Neural crest cell (in vitro differentiated cells): ENCODE data around the gene SIRT7. TPM values are rescaled to one million over a fixed set of nuclear protein-coding genes. Genes with fewer than 3 reads are reported as not detected.
A peak's percentile ranks its signal among the peaks of the same experiment; 100 is the strongest.

Source experiments
- DNase-seq: peaks from one replicate; pipeline ENCODE4 v3.0.0; 2021; ENCODE audit warnings: low read depth, mixed read lengths, low spot score
- H3K27ac Mint-ChIP-seq: one replicate; pipeline ENCODE4 v1.8.0; 2021; ENCODE audit warnings: mild to moderate bottlenecking, mixed read lengths; ENCODE audit not compliant: unreplicated experiment
- H3K27me3 Mint-ChIP-seq: 2 replicates; pipeline ENCODE4 v1.8.0; 2021; ENCODE audit warnings: low read depth, mild to moderate bottlenecking, mixed read lengths
- H3K36me3 Mint-ChIP-seq: 2 replicates; pipeline ENCODE4 v1.8.0; 2021; ENCODE audit warnings: low read depth, mild to moderate bottlenecking, mixed read lengths
- H3K4me1 Mint-ChIP-seq: 2 replicates; pipeline ENCODE4 v1.8.0; 2021; ENCODE audit warnings: mixed read lengths
- H3K4me3 Mint-ChIP-seq: one replicate; pipeline ENCODE4 v1.8.0; 2021; ENCODE audit warnings: mild to moderate bottlenecking, mixed read lengths
- H3K9me3 Mint-ChIP-seq: 2 replicates; pipeline ENCODE4 v1.8.0; 2021; ENCODE audit warnings: mixed read lengths
- CTCF ChIP-seq: fragments of 200-600 bp; sonication (generic); conservative IDR thresholded peaks from 2 replicates; pipeline ENCODE4 v1.5.0; 2021; ENCODE audit warnings: antibody characterized with exemption, mild to moderate bottlenecking
- total RNA-seq: library from RNA; stranded (reverse); gene quantifications from 2 replicates; pipeline ENCODE4 v1.2.1, GENCODE V29; 2021

The SIRT7 gene
- total RNA-seq, 1 donor from 2014 or later: 26.2 TPM

- Mint-ChIP-seq H3K36me3 (peaks cover 3% of the 10 kb centered on the region), H3K27ac (peak within 1 kb of the TSS; percentile 96), H3K27me3 (peaks cover 17% of the 10 kb centered on the region), H3K4me3 (peak within 1 kb of the TSS; percentile 94), H3K9me3 (no peaks in the 10 kb centered on the region), H3K4me1 (peaks cover 27% of the 10 kb centered on the region)
- no peak for TF ChIP-seq CTCF
- DNase-seq: no peak
Measured at GRCh38 chr17:81870981-81871386, 47.0 kb downstream of the SIRT7 start, which contains the start of gene ARHGDIA. TSS of gene ARHGDIA (minus strand) at chr17:81871337. CDS start at chr17:81869930, 1,407 bp downstream.

DNA sequence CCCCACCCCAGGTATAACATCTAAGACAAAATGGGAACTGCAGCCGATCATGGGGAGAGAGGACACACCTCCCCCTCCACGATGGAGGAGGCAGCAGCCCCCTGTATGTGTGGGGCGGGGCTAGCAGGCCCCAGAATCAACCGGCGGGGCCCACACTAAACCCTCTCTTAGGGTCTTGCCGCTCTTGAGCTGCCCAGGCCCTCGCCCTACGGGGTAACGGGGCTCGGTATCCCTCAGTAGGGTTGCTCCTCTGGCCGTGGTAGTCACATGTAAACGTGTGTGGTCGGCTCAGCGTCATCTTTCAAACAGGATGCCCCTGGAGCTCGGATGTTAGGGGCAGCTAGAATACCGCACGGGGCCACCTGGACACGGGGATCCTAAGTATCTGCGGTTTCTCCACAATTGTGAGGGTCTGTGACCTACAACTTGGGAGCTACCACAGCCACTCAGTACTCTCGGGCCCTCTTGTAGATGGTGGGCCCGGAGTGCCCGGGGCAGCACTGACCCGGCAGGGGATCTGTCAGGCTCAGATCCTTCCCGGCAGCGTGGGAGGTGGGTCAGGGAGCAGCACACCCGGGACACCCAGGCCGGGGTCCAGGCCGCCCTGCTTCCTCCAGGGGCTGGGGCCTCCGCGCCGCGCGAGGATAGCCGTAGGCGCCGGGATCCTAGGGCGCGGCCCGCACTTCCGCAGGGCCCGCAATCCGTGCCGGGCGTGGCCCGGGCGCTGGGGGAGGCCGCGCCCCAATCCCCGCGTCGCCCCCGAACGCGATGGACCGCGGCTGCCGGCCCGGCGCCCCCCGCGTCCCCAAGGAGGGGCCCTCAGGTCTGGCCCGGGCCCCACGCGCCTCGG is 47.6 kb downstream of the SIRT7 start:
- H3K4me1 Mint-ChIP-seq: peaks cover 27% of the 10 kb centered on the region
- H3K4me3 Mint-ChIP-seq: peak overlapping the region; percentile 94
- H3K36me3 Mint-ChIP-seq: peaks cover 3% of the 10 kb centered on the region
- peaks cover 17% of the 10 kb centered on the region for H3K27me3 Mint-ChIP-seq
- H3K27ac Mint-ChIP-seq: peak overlapping the region; percentile 93
- no peak for DNase-seq
- no peak for TF ChIP-seq CTCF
- no peaks in the 10 kb centered on the region for H3K9me3 Mint-ChIP-seq

GRCh38 chr17:81869221-81870130 is 48.5 kb downstream of the SIRT7 start:
- Mint-ChIP-seq H3K36me3 (peaks cover 3% of the 10 kb centered on the region), H3K4me1 (peaks cover 27% of the 10 kb centered on the region), H3K27me3 (peaks cover 17% of the 10 kb centered on the region), H3K9me3 (no peaks in the 10 kb centered on the region), H3K27ac (no peak overlapping the region), H3K4me3 (peak overlapping the region; percentile 94)
- TF ChIP-seq CTCF: peak; percentile 88
- peak; percentile 71 for DNase-seq

DNA sequence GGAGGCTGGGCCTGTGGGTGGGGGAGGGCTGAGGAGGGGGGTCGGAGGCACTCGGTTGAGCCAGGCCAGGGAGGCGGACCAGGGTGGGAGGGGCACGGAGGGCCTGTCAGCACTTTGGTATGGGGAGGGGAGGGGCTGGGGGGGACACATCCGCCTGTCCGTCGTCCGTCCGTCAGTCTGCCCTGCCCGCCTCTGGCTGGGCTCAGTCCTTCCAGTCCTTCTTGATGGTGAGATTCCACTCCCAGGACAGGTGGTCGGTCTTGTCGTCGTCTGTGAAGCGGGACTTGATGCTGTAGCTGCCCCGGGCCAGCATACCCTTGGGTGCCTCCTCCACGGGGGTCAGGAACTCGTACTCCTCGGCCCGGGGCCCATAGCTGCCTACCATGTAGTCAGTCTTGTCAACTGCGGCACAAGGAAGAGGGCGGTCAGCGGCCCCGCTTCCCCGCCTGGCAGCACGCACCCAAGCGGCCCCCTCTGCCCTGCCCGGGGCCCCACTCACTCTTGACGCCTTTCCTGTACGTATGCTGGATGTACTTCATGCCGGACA is 49.2 kb downstream of the SIRT7 start:
- Mint-ChIP-seq H3K27me3 (peaks cover 17% of the 10 kb centered on the region), H3K9me3 (no peaks in the 10 kb centered on the region), H3K4me3 (peak overlapping the region; percentile 94), H3K27ac (no peak overlapping the region), H3K36me3 (peaks cover 3% of the 10 kb centered on the region), H3K4me1 (peaks cover 27% of the 10 kb centered on the region)
- TF ChIP-seq CTCF: no peak
- DNase-seq: no peak

DNA sequence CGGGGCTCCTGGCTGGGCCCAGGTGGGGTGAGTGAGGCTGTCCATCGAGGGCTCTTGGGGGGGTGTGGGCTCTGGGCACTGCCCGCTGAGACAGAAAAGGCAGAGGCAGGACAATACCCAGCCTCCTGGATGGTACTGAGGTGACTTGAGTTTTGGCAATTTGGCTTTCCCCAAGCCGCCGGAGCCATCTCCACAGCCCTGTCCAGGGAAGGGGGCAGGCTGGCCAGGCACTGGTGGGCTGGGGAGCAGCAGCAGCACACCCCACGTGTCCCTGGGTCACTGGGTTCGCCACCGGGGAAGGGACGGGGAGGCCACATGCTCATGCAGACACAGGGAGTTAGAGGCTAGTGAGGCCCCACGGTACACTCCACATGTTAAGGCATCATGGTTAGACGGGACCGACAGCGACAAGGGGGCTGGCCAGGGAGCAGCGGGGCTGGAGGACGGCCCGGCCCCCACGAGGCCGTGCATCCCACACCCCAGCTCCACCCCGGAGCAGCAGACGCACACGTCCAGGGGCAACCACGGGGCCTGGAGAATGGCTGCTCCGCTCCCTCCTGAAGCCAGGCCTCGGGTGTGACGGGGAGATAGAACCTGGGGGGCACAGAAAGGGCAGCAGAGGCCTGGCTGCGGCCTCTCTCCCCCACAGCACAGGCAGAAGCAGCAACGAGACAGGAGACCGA is 49.8 kb downstream of the SIRT7 start:
- no peak overlapping the region for H3K27ac Mint-ChIP-seq
- peak overlapping the region; percentile 85 for H3K4me3 Mint-ChIP-seq

More for the DNA sequence above, 49.8 kb downstream of the SIRT7 start:
- no peak for DNase-seq
- H3K4me1 Mint-ChIP-seq: peaks cover 31% of the 10 kb centered on the region
- H3K36me3 Mint-ChIP-seq: peaks cover 3% of the 10 kb centered on the region
- H3K27me3 Mint-ChIP-seq: peaks cover 17% of the 10 kb centered on the region
- TF ChIP-seq CTCF: no peak
- H3K9me3 Mint-ChIP-seq: no peaks in the 10 kb centered on the region
